ENCODE measurements around the gene PRTFDC1.
A peak's percentile ranks its signal among the peaks of the same experiment; 100 is the strongest.
"Not testable (repeated sequence)": the region's sequence is repeated elsewhere in the genome, so short reads cannot be mapped to it uniquely, and the experiment has no call there.

PRTFDC1 gene

GRCh38 chr10:24929904-24930303 lies 22.5 kb downstream of the PRTFDC1 start:
- DNase-seq: no peak

GRCh38 chr10:24929056-24929544 lies 23.3 kb downstream of the PRTFDC1 start:
- peak in 1 of 2 donors; percentile 54 for DNase-seq

GRCh38 chr10:24928163-24928562 lies 24.2 kb downstream of the PRTFDC1 start:
- DNase-seq: no peak

- DNase-seq: no peak
These were observed 25.8 kb downstream of the PRTFDC1 start for GRCh38 chr10:24926557-24926956.

GRCh38 chr10:24925799-24926198 lies 26.6 kb downstream of the PRTFDC1 start:
- peak in 1 of 2 donors; percentile 39 for DNase-seq

- not testable (repeated sequence) for DNase-seq
These were observed 27.9 kb downstream of the PRTFDC1 start for GRCh38 chr10:24924483-24924882.

- DNase-seq: not testable (repeated sequence)
These were observed 30.1 kb downstream of the PRTFDC1 start for GRCh38 chr10:24922222-24922868.

- peak; percentile 48 to 75 for DNase-seq
These were observed 31.2 kb downstream of the PRTFDC1 start for GRCh38 chr10:24920907-24921881.

GRCh38 chr10:24920192-24920591 lies 32.2 kb downstream of the PRTFDC1 start:
- DNase-seq: not testable (repeated sequence)

GRCh38 chr10:24919629-24920028 lies 32.8 kb downstream of the PRTFDC1 start:
- DNase-seq: not testable (repeated sequence)

GRCh38 chr10:24917979-24918378 lies 34.4 kb downstream of the PRTFDC1 start:
- no peak for DNase-seq

GRCh38 chr10:24917493-24917892 lies 34.9 kb downstream of the PRTFDC1 start:
- DNase-seq: no peak

GRCh38 chr10:24916365-24916764 lies 36.0 kb downstream of the PRTFDC1 start:
- no peak for DNase-seq

GRCh38 chr10:24915304-24915703 lies 37.1 kb downstream of the PRTFDC1 start:
- no peak for DNase-seq

- no peak for DNase-seq
These were observed 38.3 kb downstream of the PRTFDC1 start for GRCh38 chr10:24914148-24914547.

GRCh38 chr10:24912215-24912614 lies 40.2 kb downstream of the PRTFDC1 start:
- no peak for DNase-seq

- DNase-seq: no peak
These were observed 41.4 kb downstream of the PRTFDC1 start for GRCh38 chr10:24911029-24911428.

GRCh38 chr10:24910574-24910973 lies 41.8 kb downstream of the PRTFDC1 start:
- DNase-seq: no peak

- DNase-seq: no peak
These were observed 43.5 kb downstream of the PRTFDC1 start for GRCh38 chr10:24908793-24909423.

GRCh38 chr10:24907956-24908355 lies 44.5 kb downstream of the PRTFDC1 start:
- no peak for DNase-seq

GRCh38 chr10:24906372-24906771 lies 46.0 kb downstream of the PRTFDC1 start:
- no peak for DNase-seq

- no peak for DNase-seq
These were observed 47.6 kb downstream of the PRTFDC1 start for GRCh38 chr10:24904824-24905223.

GRCh38 chr10:24902400-24902728 lies 50.0 kb downstream of the PRTFDC1 start:
- no peak for DNase-seq
